MM.1S (cell line): ENCODE results near the gene CMTM5.

Source experiments
- EZH2 ChIP-seq: fragments of 300-600 bp; sonication (generic); optimal IDR thresholded peaks from 2 replicates; pipeline ENCODE3; 2017; ENCODE audit warnings: low read depth, mild to moderate bottlenecking, antibody characterized with exemption, low read length, mixed read lengths
- EZH2phosphoT487 ChIP-seq: fragments of 300-600 bp; sonication (generic); IDR thresholded peaks from 2 replicates; pipeline ENCODE4 v1.6.1; 2018; ENCODE audit warnings: antibody characterized with exemption, low read length
- TF ChIP-seq, protein P1 (sequence below): fragments of 300-600 bp; sonication (generic); IDR thresholded peaks from 2 replicates; pipeline ENCODE4 v1.5.1; 2016; ENCODE audit warnings: antibody characterized with exemption, low read length, mixed read lengths

- TF ChIP-seq, protein P1, sequence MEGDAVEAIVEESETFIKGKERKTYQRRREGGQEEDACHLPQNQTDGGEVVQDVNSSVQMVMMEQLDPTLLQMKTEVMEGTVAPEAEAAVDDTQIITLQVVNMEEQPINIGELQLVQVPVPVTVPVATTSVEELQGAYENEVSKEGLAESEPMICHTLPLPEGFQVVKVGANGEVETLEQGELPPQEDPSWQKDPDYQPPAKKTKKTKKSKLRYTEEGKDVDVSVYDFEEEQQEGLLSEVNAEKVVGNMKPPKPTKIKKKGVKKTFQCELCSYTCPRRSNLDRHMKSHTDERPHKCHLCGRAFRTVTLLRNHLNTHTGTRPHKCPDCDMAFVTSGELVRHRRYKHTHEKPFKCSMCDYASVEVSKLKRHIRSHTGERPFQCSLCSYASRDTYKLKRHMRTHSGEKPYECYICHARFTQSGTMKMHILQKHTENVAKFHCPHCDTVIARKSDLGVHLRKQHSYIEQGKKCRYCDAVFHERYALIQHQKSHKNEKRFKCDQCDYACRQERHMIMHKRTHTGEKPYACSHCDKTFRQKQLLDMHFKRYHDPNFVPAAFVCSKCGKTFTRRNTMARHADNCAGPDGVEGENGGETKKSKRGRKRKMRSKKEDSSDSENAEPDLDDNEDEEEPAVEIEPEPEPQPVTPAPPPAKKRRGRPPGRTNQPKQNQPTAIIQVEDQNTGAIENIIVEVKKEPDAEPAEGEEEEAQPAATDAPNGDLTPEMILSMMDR: no peak
- TF ChIP-seq EZH2: no peak
- TF ChIP-seq EZH2phosphoT487: no peak
Measured at GRCh38 chr14:23361320-23361719, 15.5 kb upstream of the CMTM5 start.
